GM12892 (cell line): ENCODE data around the gene EPN2.

Experiments used
- POLR2A ChIP-seq: IDR thresholded peaks from 2 replicates; pipeline ENCODE4 v1.6.1; 2011; ENCODE audit warnings: low read depth, low read length, control low read depth
- POLR2AphosphoS5 ChIP-seq: IDR thresholded peaks from 2 replicates; pipeline ENCODE4 v1.6.1; 2011; ENCODE audit warnings: low read depth, low read length, control low read depth
- TAF1 ChIP-seq: IDR thresholded peaks from 2 replicates; pipeline ENCODE4 v1.6.1; 2011; ENCODE audit warnings: low read depth, mild to moderate bottlenecking, control low read depth, low read length, borderline replicate concordance

DNA sequence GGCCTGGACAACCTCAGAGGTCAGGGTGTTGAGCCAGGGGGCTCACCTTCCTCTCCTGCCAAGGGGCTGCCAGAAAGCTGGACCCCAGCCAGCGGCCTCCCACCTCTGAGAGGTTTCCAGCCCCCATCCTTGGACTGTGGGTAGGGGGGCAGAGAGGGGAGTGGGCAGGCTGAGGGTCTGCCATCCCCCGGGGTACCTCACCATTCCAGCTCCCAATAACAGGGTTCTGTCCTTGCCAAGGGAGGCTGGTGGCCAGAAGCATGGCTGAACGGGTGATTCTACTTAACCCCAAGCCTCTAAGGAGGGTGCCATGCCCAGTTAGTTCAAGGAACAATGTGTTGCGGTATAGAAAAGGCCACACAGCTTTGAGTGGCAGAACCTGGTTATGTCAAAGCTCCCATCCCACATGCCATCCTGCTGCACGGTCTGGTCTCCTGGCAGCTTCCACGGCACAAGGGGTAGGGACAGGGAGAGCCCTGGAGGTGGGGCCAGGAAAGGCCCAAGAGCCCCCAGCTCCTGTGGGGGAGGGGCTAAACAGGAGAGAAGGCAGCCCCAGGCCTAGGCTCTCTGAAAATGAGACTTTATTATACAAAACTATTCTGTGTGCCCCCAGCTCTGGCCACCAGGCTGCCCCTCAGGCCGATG lies 105.6 kb downstream of the EPN2 start:
- TF ChIP-seq TAF1: no peak
- TF ChIP-seq POLR2A: no peak
- no peak for TF ChIP-seq POLR2AphosphoS5
